Hepatic stellate cell (primary cell): Measurements from ENCODE around the gene SPATA20.

Source experiments
- DNase-seq: peaks from one replicate; pipeline ENCODE4 v3.0.0; 2011; ENCODE audit warnings: low spot score

Gene SPATA20

DNA sequence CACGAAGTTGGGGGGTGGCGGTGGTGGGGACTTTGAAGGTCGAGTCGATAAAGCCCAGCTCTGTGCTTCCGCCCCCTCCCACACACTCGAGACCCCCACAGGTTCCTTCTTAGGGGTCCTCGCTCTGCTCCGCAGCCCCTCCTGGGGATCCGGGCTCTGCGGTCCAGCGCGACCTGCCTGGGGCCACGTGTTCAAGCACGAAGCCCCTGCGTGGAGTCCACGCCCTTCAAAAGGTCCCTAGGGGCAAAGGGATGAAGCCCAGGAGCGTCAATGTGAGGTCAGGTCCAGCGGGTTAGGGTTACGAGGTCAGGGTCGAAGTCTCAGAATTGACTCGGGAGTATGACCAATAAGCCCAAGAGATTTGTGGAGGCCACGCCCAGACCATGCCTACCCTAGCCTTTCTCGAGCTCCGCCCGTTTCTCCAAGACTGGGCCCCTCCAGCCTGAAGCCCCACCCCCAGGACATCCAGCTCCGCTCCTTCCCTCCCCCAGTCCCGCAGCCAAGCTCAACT is 12.8 kb downstream of the SPATA20 start:
- DNase-seq = no peak

DNA sequence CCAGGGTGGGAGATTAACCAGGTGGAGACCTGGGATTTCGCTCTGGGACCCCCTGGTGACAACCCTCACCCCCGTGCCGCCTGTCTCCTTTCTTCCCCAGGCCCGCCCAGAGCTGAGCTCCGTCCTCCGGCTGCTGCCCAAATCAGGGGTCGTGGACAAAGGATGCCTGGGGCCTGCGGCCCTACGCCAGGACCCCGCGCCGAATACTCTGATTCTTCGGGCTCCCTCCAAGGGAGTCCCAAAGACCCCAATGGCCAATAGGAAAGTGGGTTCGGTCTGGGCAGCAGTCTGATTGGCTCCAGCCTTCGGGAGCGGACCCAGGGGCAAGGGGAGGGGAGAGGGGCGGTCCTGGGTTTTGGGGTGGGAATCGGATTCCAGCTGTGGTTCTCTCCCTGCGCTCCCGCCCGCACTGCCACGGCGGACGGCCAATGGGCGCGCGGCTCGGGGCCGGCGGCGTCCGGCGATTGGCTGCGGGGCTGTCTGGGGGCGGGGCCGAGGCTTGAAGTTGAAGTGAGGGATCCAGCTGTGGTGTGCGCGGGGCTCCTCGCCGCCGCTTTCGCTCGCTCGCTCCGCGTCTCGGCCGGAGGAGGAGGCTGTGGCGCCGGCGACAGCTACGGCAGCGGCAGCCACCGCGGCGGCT is 13.3 kb downstream of the SPATA20 start, which contains the start of gene CACNA1G:
Gene CACNA1G, plus strand, starts transcription at position 531 of the 640 bp plus-strand sequence. CDS start 745 bp downstream, outside the sequence.
- peak; percentile 99 for DNase-seq

DNA sequence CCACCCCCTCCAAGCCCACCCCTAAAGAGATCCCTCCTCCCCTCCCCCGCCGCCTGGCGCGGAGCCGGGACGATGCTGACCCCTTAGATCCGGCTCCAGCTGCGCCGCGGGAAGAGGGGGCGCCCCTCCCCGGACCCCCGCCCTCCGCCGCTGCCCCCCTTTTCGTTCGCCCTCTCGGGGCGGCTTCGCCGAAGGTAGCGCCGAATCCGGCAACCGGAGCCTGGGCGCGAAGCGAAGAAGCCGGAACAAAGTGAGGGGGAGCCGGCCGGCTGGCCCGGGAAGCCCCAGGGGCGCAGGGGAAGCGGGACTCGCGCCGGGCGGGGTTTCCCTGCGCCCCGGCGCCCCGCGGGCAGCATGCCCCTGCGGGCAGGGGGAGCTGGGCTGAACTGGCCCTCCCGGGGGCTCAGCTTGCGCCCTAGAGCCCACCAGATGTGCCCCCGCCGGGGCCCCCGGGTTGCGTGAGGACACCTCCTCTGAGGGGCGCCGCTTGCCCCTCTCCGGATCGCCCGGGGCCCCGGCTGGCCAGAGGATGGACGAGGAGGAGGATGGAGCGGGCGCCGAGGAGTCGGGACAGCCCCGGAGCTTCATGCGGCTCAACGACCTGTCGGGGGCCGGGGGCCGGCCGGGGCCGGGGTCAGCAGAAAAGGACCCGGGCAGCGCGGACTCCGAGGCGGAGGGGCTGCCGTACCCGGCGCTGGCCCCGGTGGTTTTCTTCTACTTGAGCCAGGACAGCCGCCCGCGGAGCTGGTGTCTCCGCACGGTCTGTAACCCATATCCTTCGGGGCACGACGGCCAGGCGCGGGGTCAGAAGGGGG is 14.2 kb downstream of the SPATA20 start:
- no peak for DNase-seq

DNA sequence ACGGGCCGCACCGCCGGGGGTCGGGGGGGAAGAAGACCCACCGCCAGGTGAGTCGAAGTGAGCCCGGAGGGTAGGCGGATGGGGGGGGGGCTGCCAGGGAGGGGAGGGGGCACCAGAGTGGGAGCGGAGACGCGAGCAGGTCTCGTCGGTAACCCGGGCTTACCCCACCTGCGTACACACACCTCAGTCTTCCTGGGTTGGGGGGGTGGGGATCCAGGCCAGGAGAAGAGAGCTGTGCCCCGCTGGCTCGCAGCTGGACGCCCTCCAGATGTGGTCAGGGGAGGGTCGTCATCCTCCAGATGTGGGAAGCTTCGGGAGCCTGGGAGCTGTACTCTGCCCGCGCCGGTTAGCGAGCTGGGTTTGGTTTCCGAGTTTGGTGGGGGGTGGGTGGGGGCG is 14.8 kb downstream of the SPATA20 start:
- DNase-seq = no peak

DNA sequence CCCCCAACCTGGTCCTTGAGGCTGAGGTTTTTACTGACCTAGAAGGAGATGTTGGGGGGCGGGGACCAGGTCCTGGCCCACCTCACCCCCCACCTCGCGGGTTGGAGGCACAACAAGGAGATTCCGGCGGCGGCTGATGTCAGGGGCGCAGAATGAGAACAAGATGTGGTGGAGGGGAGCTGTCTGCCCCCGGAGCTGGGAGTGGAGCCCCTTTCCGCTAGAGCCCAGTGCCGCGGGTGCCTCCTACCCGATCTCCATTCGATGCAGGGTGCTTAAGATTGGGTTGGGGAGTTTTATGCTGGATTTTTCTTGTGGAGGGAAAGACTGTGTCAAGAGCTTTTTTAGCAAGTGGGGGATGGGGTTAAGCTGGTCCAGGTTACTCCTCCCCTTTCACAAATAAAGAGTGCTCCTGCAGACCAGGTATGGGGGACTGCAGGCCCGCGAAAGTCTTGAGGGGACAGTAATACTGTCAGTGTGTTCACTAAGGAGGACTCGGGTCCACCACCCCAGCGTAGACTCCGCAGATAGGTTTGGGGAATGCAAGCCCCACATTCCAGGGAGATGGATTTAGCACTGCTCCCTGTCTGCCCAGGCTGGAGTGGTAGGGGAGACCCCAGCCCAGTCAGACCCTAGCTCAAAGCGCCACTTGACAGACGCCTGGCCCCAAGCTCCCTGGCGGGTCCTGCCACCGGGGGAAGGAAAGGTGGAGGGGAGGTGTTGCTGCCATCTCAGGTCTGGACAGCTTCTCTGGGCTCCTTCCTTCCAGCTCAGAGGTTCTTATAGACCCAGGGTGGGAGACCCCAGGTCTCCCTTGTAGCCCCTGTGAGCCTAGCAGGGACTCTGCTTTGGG is 15.5 kb downstream of the SPATA20 start:
- no peak for DNase-seq

DNA sequence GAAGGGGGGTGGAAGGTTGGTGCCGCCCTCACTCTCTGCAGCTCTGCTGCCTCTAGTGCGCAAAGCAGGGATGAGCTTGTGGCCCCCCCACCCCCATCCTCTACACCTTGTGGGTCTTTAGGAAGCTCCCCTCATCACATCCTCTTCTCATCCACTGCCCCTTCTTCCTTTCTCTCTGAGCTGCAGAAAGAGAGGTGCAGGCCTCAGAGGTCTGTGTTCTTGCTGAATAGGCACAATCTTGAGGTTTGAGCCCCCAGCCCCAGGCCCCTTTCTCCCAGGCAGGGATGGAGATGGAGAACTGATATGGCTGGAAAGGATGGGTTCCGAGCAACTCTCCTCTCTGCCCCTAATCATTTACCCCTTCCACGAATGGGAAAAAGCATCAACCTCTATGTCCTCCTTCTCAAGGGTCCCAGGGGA is 16.1 kb downstream of the SPATA20 start:
- DNase-seq = no peak

DNA sequence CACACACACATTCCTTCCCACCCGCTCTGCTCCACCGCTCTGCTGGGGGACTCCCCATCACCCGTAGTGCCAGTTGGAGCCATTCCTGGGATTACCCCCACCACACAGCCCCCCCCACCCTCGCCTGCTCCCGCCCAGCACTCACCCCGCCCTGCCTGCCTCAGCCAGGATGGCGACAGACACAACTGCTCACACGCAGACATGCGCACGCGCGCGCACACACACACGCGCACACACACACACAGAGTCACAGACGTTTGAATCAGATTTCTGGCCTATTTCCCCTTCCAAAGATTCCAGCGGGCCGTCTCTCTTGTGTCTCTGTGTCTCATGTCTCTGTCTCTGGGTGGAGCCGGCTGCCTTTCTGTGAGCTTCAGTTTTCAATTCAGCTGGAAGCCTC is 17.9 kb downstream of the SPATA20 start:
- DNase-seq = peak; percentile 76

DNA sequence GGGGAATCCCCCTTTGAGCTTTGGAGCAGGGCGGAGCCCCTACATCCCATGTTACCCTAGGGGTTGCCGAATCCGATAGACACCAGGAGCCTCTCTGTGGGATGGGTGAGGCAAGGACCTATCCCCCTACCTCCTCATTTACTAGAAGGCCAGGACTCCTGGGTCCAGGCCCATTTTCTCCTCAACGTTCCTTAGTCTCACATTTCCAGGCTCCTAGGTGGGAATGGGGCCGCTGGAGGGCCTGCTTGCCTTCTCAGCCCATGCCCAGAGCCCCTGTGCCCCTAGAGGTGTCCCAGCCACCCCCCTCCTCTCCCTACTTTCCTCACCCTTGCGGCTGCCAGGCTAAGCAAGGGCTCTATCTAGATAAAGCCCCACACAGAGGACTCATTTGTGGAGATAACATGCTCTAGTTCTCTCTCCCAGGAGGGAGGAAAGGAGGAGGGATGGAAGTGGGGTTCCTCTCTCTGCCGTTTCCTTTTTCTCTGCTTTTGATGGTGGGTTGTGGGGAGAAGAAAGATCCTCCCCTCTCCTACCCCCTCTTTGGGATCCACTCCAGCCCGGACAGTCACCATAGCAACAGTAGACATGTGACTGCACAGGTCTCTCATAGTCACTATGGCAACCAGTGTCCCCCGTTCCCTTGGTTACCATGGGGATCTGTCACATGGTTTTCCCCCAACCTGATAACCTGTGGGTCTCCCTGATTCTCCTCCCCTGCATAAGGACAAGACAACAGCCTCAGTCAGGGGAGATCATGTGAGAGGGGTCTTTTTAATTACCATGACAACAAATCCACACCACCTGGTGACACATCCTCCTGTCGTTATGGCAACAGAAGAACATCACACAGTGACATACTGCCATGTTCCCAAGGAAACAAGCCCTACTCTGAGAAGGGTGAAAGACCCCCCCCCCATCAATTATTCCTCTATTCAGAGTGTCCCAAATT is 18.7 kb downstream of the SPATA20 start:
- DNase-seq = no peak

DNA sequence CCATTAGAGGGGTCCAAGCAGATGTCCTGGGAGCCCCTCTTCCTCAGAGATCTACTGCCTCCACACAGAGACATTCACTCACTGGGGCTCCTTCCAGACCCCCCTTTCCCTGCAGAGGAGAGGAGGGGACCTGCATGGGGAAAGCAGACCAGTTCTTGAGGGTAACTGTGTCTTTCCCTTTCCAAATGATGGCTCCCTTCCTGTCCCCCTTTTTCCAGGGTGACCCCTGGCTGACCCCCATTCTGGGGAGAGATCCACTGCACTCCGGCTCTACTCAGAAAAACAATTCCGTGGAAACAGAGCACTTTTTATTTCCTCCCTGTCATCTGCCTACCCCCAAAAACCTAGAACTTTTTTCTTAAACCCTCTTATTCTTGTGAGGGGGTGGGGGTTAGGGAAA is 19.9 kb downstream of the SPATA20 start:
- no peak for DNase-seq

DNA sequence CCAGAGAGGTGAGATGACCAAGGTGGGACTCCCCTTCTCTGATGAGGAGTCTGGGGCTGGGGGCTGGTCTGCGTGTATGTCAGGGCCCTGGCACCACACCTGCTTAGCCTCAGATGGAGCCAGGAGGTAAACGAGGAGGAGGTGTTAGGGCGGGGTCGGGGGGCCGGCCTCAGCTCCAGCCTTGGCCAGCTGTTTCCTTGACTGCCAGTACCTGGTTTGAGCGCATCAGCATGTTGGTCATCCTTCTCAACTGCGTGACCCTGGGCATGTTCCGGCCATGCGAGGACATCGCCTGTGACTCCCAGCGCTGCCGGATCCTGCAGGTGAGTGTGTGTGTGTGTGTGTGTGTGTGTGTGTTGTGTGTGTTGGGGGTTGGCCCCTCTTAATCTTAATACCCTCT is 21.7 kb downstream of the SPATA20 start:
- DNase-seq = no peak

DNA sequence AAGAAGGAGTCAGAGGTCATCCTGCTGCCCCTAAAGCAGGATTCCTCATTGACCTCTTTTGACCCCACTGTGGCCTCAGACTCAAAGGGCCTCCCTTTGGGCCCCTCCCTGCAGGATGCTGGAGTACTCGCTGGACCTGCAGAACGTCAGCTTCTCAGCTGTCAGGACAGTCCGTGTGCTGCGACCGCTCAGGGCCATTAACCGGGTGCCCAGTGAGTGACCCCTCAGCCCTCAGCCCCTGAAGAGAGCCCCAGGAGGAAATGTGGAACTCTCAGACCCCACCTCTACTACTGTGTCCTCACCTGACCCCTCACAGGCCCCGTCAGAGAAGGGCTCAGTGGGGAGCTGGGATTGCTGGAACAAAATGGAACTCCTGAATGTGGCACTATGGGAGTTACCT is 22.6 kb downstream of the SPATA20 start:
- DNase-seq = no peak

DNA sequence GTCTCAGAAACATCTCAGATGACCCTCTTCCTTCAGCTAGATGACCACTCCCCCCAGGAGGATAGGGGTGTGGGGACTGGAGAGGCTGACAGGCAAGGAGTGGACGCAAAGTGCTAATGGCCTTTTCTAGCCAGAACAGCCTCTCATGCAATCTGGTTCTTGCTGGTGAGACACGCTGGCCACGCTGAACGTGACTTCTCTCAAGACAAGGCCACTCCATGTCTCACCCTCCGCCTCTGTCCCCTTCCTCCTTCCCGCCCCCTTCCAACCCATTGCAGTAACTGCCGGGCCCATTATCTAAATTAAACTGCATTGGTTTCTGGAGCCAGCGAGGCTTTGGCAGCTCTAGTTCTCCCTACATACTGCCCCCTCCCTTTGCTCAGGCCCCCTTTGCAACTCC is 23.1 kb downstream of the SPATA20 start:
- no peak for DNase-seq

DNA sequence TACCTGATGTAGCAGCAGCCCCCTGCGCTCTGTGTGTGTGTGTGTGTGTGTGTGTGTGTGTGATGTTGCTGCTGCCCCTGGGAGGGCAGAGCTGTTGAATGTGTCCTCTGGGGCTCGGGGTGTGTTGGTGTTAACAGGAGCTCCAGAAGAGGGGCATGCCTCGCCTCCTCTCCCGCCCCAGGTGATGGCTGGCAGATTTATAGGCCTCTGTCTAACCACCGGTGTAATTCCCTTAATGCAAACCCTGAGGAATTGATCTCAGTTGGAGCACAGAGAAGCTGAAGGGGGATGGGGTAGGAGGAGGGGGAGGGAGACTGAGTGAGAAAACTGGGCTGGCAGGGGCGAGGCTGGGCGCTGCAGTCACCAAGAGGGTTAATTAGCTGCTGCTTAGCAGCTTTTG is 23.6 kb downstream of the SPATA20 start:
- DNase-seq = no peak

DNA sequence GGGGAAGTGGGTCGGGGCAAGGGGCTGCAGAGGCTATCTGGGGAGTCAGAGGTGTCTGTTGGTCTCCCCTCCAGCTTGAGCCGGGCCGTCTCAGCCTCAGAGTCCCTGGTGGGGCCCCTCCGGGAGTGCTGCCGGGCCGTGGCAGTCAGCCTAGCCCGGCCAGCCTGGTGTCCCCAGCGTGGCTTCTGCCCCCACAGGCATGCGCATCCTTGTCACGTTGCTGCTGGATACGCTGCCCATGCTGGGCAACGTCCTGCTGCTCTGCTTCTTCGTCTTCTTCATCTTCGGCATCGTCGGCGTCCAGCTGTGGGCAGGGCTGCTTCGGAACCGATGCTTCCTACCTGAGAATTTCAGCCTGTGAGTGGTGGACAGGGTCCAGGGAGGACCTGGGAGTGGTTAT is 24.7 kb downstream of the SPATA20 start:
- no peak for DNase-seq

DNA sequence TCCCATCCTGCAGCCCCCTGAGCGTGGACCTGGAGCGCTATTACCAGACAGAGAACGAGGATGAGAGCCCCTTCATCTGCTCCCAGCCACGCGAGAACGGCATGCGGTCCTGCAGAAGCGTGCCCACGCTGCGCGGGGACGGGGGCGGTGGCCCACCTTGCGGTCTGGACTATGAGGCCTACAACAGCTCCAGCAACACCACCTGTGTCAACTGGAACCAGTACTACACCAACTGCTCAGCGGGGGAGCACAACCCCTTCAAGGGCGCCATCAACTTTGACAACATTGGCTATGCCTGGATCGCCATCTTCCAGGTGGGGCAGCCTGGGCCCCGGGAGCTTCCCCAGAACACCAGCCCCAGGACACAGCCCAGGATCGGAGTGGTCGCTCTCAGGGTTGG is 25.6 kb downstream of the SPATA20 start:
- DNase-seq = no peak

DNA sequence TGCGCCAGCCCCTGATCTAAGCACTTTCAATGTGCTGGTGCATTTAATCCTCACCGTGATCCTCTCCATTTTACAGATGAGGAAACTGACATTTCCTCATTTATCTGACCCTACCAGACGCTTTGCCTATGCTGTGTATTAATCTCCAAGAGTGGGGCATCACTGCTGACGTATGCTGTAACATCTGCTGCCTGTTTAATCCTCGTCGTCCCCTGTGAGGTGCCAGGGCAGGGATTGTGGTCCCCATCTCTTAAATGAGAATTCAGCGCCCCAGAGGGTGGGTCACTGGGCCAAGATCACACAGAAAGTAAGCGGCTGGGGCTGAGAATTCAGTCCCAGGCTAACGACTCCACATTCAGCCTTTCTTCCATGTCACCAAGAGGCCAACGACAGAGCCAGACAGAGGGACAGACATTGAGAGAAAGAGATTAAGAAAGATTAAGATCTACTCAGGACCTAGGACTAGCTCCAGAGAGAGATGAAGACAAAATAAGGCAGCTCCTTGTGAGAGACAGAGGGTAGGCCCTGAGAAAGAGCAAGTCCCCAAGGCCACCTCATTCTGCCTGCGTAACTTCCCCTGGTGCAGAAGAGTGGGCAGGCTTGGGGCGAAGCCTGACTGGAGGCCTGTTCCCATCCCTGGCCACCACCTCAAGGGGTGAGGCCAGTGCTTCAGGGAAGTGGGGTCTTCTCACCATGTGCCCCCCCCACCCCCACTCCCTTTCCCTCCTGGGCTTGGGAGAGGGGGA is 27.1 kb downstream of the SPATA20 start:
- DNase-seq = no peak

DNA sequence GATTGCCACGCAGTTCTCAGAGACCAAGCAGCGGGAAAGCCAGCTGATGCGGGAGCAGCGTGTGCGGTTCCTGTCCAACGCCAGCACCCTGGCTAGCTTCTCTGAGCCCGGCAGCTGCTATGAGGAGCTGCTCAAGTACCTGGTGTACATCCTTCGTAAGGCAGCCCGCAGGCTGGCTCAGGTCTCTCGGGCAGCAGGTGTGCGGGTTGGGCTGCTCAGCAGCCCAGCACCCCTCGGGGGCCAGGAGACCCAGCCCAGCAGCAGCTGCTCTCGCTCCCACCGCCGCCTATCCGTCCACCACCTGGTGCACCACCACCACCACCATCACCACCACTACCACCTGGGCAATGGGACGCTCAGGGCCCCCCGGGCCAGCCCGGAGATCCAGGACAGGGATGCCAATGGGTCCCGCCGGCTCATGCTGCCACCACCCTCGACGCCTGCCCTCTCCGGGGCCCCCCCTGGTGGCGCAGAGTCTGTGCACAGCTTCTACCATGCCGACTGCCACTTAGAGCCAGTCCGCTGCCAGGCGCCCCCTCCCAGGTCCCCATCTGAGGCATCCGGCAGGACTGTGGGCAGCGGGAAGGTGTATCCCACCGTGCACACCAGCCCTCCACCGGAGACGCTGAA is 28.7 kb downstream of the SPATA20 start:
- no peak for DNase-seq

DNA sequence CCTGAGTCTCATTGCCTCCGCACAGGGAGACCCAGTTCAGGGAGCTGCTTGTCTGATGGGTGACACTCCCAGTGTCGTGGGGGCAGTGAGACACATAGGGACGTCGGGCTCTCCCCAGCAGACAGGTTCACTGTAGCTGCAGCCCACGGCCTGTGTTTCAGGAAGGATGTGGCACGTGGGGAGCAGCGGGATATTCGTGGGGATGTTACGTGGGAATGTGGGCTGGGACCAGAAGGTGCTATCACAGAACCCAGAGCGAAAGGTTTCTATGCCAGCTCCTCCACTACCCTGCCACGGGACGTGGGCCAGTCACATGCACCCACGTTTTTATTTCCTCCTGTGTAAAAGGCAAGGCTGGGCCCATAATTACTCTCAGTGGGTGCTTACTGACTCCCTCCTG is 29.9 kb downstream of the SPATA20 start:
- DNase-seq = no peak

DNA sequence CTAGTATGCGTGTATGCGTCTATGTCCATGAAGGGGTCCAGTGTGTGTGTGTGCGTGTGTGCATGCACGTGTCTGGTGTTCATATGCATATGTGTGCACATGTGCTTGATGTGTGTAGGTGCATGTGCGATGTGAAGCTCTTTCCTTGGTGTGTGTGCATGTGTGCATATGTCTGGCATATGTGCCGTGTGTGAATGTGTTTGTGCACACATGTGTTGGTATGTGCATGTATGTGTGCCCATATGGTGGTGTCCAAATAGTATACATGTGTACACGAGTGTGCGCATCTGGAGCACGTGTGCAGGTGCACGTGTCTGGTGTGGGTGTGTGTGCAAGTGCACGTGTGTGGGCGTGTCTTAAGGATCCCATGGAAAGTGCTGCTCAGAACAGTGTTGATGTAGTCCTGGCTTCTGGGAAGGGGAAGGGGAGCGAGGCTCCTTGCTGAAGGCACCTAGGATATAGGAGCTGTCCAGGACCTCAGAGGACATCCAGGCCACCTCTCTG is 30.5 kb downstream of the SPATA20 start:
- no peak for DNase-seq

DNA sequence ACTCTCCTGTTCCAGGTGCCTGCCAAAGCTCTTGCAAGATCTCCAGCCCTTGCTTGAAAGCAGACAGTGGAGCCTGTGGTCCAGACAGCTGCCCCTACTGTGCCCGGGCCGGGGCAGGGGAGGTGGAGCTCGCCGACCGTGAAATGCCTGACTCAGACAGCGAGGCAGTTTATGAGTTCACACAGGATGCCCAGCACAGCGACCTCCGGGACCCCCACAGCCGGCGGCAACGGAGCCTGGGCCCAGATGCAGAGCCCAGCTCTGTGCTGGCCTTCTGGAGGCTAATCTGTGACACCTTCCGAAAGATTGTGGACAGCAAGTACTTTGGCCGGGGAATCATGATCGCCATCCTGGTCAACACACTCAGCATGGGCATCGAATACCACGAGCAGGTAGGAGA is 31.2 kb downstream of the SPATA20 start:
- no peak for DNase-seq
